ENCODE measurements around the gene KRTAP10-8.
A peak's percentile ranks its signal among the peaks of the same experiment; 100 is the strongest.
"Not testable (repeated sequence)": the region's sequence is repeated elsewhere in the genome, so short reads cannot be mapped to it uniquely, and the experiment has no call there.

Gene KRTAP10-8

DNA sequence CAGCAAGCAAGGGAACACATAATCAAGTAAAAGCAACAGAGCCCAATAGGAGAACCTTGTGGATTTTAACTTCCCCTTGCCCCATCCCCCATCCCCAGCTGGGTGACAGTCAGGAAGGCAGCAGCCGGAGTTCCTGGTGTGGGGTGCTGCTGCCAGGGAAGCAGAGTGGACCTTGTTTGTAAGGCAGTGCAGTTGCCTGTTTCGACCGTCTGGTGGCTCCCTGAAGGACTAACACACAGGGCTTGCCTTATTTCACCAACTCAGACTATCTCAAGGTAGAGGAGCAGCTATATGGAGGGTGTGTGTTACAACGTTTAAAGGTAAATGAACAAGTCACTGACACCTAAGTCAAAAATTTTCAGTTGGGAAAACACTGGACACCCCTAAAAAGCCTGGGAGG, 6.6 kb downstream of the KRTAP10-8 start:
- no peak for DNase-seq (ENCODE audit: low read depth in 2 of 2)

DNA sequence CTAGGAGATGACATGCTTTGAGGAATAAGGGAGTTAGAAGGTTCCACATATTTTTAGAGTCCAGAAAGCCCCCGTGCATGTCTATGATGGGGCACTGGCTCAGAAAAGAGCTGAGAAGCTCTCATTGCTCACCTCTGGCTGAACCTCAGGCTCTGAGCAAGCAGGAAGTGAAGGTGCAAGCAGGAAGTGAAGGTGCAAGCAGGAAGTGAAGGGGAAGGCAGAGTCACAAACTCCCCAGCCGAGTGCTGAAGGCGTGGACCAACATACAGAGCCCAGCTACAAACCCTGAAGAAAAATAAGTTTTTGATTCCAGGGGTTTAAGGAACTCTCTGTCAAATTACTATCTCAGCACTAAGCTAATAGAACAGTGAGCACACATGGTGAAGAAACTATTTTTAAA, 7.0 kb downstream of the KRTAP10-8 start:
- peak; percentile 27 to 53 for DNase-seq (ENCODE audit: low read depth in 2 of 2)

DNA sequence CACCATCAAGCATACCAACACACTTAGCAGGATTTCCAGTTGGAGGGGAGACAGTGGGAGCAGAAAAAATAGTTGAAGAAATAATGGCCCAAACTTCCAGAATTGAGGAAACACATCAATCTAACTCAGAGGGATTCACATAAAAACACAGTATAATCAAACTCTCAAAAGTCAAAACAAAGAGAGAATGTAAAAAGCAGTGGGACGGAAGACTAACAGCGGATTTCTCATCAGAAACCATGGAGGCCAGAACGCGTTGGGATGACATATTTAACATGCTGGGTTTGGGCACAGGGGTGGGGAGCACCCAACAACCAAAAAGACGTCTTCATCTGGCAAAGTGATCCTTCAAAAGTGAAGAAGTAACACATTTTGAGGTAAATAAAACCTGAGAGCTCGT, 8.0 kb downstream of the KRTAP10-8 start:
- no peak for DNase-seq (ENCODE audit: low read depth in 2 of 2)

DNA sequence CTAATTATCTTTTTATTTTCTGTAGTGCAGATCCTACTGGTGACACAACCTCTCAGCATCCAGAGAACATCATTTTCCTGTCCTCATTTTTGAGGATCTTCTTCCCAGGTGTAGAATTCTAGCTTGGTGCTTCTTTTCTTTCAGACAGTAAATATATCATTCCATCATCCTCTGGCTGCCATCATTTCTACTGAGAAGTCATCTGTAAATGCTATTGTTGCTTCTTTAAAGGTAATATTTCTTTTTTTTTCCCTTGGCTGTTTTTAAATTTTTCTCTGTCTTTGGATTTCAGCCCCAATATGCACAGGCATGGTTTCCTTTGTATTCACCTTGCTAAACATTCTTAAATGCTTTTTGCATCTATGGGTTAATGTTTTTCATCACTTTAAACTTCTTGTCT, 11.7 kb downstream of the KRTAP10-8 start:
- DNase-seq (ENCODE audit: low read depth in 2 of 2): no peak

DNA sequence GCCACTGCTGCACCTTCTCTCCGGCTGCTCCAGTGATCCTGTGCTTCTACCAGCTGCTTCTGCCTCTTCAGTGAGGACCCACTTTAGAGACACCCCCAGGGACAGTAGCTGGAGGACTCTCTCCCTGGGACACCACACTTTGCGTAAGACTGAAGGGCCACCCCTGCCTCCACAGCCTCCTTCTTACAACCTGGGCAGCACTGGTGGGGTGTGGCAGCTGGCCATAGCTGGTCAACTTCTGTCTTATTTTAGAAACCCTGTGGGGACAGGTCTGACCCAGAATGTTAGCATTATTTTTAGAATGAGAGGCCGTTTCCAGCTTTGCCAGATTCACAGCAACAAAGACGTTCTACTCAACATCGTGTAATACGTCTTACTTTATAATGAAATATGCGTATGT, 13.9 kb downstream of the KRTAP10-8 start:
- no peak for DNase-seq (ENCODE audit: low read depth in 2 of 2)

DNA sequence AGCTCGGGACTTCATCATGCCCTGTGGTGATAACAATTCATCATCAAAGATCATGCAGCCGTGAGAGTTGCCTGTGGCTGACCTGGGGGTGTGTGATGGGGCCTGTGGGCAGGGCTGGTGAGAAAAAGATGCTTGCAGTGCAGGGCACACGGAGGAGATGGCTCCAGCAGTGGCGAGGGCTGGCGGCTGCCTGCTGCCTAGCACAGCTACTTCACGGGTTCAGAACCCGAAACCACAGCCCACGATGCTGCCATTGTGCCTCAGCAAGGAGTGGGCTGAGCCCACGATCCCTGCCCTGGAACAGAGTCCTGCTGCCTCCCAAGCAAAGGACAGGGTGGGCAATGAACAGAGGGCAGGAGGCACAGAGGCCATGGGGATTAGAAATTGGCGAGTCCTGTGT, 14.4 kb downstream of the KRTAP10-8 start:
- no peak for DNase-seq (ENCODE audit: low read depth in 2 of 2)

DNA sequence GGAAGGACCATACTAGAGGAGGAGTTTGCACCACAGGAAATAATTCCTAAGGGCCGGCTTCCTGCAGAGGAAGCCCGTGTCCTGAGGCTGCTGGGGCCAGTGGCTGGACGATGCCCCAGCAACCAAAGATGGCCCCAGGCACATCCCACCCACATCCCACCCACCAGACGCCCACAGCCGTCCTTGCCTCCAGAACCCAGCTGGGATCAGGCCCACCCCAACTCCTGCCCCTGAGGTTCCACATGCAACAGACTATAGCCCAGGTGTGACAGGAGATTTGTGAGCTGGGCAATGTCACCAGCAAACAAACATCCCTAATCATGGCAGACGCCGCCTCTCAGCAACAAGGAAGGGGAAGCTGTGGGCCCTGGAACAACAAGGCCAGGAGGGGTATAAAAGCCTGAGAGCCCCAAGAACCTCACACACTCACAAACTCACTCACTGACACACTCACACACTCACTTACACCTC, 14.8 kb downstream of the KRTAP10-8 start, which contains the start of gene KRTAP10-9:
TSS of gene KRTAP10-9 (plus strand) at position 421 of the 471 bp plus-strand sequence. CDS start 79 bp downstream, outside the sequence.
- no peak for DNase-seq (ENCODE audit: low read depth in 2 of 2)

DNA sequence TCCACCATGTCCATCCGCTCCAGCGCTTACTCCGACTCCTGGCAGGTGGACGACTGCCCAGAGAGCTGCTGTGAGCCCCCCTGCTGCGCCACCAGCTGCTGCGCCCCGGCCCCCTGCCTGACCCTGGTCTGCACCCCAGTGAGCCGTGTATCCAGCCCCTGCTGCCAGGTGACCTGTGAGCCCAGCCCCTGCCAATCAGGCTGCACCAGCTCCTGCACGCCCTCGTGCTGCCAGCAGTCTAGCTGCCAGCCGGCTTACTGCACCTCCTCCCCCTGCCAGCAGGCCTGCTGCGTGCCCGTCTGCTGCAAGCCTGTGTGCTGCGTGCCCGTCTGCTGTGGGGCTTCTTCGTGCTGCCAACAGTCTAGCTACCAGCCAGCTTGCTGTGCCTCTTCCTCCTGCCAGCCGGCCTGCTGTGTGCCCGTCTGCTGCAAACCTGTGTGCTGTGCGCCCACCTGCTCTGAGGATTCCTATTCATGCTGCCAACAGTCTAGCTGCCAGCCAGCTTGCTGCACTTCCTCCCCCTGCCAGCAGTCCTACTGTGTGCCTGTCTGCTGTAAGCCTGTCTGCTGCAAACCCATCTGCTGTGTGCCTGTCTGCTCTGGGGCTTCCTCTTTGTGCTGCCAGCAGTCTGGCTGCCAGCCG, 15.4 kb downstream of the KRTAP10-8 start:
- not testable (repeated sequence) for DNase-seq (ENCODE audit: low read depth in 2 of 2)

DNA sequence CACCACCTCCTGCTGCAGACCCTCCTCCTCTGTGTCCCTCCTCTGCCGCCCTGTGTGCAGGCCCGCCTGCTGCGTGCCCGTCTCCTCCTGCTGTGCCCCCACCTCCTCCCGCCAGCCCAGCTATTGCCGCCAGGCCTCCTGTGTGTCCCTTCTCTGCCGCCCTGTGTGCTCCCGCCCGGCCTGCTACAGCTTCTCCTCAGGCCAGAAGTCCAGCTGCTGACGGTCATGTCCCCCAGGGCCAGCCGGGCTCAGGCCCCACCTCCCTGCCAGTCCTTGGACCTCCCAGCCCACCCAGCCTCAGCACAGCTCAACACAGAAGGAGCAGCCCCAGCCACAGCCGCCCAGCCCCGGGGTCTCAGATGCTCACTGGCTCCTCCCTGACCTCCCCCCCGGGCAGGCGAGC, 16.0 kb downstream of the KRTAP10-8 start:
- not testable (repeated sequence) for DNase-seq (ENCODE audit: low read depth in 2 of 2)

DNA sequence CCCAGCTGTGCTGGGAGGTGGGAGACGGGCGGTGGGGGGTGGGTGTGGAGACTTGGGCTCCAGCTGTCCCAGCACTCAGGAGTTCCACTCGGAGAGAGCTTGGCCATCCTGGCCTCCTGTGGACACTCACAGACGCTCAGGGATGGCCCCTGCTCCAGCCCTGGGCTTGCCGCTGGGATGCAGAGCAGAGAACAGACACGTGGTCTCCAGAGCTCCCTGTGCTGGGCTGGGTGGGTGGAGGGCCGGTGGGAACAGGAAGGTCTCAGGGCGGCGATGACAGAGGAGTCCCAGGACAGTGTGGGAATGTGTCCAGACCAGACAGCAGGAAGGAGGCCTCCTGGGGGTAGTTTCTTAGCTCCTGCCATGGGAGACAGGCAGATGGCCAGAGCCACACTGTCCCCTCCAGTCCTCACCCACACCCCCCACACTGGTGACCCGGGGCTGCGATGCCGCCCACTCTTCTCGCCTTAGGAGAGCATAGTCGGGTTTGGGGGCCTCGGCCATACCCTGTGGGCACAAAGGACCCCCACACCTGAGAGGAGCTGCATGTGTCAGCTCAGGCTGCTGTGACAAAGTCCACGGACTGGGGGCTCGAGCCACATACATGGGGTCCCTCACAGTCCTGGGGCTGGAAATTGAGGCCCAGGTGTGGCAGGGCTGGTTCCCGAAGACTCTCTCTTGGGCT, 17.0 kb downstream of the KRTAP10-8 start:
- DNase-seq (ENCODE audit: low read depth in 2 of 2): no peak

DNA sequence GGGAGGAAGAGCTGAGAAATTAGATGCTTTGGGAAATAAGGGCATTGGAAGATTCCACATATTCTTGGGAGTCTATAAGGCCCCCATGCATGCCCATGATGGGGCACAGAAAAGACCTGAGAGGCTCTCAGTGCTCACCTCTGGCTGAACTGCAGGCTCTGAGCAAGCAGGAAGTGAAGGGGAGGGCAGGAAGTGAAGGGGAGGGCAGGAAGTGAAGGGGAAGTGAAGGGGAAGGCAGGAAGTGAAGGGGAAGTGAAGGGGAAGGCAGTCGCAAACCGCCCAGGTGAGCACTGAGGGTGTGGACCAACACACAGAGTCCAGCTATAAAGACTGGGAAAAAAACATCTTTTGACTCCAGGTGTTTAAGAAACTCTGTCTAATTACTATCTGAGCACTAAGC, 18.6 kb downstream of the KRTAP10-8 start:
- DNase-seq (ENCODE audit: low read depth in 2 of 2): no peak

DNA sequence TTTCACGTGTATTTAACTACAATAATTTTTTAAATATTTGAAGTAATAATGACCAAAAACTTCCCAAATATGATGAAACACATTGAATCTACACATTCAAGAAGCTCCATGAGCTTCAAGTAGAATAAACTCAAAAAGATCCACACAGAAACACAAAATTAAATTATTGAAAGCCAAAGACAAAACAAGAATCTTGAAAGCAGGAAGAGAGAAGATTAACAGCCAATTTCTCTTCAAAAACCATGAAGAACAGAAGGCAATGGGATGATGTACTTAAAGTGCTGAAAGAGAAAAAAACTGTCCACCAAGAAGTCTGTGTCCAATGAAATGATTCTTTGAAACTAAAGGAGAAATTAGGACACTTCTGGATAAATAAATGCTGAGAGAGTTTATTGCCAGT, 20.2 kb downstream of the KRTAP10-8 start:
- DNase-seq (ENCODE audit: low read depth in 2 of 2): no peak

DNA sequence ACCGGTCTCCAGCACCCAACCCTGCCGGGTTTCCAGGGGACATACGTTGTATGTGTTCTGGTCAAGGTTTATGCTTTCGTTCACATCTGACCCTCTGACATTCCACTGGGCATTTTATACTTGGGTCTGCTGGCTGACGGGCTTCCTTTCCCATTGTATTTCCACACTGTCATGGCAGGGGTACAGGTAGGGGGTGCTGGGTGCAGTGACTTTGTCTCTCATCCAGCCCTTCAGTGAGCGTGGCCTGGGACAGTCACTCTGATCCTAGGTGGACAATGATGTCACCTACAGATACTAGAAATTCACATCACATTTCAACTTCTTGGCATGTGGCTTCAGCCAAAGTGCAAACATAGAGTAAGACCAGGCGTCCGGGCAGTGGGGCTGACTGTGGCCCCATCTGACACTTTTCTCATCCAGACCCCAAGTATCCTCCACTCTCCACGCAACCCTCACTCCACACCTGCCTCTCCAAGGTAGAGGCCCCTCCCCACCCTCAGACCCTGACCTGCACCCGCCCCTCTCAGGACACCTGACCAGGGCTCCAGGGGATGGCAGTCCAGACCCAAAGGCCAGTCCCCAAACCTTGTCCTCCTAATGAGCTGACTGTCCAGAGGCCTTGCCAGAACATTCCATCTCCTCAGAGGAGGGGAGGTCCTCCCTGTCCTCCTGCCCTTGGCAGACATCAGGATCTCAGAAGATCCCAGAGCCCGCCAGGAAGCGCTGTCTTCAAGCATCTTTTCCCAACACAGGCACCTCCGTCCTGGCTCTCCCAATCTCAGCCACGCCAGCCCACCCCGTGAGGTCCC, 24.5 kb downstream of the KRTAP10-8 start:
- DNase-seq (ENCODE audit: low read depth in 2 of 2): no peak

DNA sequence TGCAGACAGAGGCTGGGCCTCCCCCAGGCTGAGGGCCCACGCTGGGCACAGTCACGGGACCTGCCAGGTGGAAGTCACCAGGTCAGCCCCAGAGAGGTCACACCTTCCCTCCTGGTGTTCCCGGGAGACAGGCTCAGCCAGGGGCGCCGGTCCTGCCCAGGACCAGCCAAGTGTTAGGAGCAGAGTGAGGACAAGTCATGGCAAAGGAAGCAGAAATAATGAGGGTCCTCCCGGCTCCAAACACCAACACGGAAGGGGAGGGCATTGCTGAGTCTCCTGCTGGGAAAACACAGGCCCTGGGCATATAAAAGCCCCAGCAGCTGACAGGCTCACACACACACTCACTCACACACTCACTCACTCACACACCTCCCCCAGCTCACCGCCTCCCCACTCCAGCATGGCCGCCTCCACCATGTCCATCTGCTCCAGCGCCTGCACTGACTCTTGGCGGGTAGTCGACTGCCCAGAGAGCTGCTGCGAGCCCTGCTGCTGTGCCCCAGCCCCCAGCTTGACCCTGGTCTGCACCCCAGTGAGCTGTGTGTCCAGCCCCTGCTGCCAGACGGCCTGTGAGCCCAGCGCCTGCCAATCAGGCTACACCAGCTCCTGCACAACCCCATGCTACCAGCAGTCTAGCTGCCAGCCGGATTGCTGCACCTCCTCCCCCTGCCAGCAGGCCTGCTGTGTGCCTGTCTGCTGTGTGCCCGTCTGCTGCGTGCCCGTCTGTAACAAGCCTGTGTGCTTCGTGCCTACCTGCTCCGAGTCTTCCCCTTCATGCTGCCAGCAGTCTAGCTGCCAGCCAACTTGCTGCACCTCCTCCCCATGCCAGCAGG, 25.4 kb downstream of the KRTAP10-8 start, which contains the start of gene KRTAP10-10:
TSS of gene KRTAP10-10 (plus strand) at position 339 of the 833 bp plus-strand sequence. CDS start at position 401, 62 bp downstream.
- DNase-seq (ENCODE audit: low read depth in 2 of 2): no peak

DNA sequence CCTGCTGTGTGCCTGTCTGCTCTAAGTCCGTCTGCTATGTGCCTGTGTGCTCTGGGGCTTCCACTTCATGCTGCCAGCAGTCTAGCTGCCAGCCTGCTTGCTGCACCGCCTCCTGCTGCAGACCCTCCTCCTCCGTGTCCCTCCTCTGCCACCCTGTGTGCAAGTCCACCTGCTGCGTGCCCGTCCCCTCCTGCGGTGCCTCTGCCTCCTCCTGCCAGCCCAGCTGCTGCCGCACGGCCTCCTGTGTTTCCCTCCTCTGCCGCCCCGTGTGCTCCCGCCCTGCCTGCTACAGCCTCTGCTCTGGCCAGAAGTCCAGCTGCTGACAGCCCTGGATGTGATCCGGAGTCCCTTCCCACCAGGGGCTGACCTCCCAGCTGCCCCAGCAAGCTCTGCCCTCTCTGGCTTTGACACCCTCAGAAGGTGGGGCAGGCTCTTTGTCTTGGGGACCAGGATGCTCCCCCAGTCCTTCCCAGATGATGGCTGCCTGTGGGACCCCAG, 26.0 kb downstream of the KRTAP10-8 start:
- not testable (repeated sequence) for DNase-seq (ENCODE audit: low read depth in 2 of 2)

DNA sequence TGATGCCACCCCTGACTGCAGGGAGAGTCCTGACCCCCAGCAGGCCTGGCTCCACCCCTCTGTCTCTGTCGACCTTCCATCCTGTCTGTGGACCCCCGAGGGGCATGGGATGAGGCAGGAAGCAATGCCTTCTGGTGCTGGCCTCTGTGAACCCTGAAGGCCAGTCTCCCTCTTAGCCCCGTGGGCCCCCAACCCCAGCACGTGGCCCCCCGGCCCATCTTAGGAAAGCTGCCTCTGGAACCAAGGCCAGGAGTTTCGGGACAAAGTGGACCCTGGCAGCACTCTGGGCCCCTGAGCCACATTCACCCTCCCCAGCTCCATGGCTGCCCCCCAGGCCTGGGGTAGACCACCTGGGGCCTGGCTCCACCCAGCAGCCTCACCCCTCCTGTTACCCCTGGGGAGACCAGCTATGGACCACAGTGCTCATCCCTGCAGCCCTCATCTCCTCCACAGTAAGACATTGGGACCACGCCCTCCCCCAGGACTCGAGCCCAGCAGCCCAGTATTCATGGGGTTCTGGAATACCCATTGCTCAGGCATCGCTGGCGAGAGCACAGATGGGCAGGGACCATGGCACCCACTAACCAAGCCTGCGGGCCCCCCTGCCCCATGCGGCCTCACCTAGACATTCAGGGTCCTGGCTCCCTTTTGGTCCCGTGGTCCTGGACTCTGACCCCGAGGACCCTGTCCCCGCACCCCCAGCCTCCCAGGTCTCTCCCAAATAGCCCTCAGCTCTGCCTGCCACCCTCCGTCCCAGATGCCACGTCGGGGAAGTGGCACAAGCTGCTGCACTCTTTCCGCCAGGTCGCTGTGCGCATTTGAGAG, 26.8 kb downstream of the KRTAP10-8 start:
- not testable (repeated sequence) for DNase-seq (ENCODE audit: low read depth in 2 of 2)

DNA sequence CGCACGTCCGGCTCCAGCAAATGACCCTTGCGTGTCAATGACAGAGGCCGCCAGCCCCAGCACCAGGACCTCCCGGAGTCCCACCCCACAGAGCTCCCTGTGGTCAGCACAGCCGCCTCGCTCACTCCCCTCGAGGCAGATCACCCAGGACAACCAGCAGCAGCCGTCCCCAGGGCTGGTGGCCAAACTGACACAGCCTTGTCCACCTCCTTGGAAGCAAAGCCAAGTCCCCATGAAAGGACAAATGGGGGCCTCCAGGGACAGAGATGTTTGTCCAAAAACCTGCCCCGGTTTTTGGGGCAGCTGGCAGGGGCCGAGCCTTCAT, 27.4 kb downstream of the KRTAP10-8 start:
- no peak for DNase-seq (ENCODE audit: low read depth in 2 of 2)

DNA sequence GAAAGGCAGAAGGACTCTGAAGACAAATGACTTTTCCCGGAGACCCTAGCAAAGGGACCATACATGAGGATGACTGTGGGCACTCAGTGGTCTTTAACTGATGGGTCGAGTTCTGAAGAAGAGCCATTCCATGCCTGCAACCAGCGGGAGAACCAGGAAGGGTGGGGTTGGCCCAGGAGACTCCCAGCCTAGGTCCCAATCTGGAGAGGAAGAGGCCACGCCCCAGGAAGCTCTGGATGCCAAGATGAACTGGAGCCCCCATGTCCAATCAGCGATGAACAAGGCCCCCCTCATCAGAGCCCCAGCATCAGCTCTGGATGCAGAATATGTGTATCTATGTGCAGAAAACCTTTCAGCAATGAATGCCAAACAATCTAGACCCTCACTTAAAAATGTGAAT, 28.9 kb downstream of the KRTAP10-8 start:
- no peak for DNase-seq (ENCODE audit: low read depth in 2 of 2)

DNA sequence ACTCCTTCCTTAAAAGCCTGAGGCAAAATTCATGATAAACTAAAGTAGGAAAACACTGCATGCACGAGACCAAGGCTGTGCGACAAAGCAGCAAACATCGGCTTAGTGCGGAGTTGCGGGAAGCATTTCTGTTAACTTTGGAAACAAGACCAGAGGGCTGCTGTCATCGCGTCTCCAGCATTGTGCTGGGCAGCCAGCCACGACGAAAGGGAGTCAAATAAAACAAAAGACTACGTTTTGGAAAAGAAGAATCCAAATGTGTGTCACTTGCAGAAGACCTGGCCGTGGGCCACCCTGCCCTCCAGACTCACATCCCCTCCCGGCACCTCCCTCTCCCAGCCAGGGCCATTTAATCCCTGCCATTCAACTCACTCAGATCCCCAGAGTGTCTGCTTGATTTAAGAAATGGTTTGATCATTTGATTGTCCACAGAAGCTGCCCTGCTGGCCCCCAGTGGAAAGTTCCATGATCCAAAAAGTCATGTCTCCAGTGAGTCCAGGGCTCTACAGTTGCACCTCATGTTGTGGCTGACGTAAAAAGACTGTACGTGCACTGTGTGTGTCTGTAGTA, 31.9 kb downstream of the KRTAP10-8 start:
- no peak for DNase-seq (ENCODE audit: low read depth in 2 of 2)

DNA sequence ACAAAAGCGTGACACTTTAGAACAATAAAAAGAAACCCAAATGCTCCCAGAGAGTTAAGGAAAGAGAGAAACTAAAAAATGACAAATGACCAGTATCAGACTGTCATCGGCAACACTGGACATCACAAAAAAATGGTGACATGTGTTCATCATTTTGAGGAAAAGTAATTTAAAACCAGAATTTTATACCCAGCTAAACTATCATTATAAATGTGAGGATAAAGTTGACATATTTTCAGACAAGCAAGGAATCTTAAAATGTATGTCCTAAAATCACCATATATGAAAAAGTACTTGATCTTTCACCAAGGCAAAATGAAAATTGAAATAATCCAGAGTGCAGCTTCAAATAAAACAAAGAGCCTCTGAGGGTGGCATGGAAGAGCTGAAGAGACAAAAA, 33.0 kb downstream of the KRTAP10-8 start:
- no peak for DNase-seq (ENCODE audit: low read depth in 2 of 2)
